Astrocyte (in vitro differentiated cells and primary cell): ENCODE results near the gene NYNRIN. TPM values are rescaled to one million over a fixed set of nuclear protein-coding genes. Genes with fewer than 3 reads are reported as not detected.
A peak's percentile ranks its signal among the peaks of the same experiment; 100 is the strongest.

Experiments
- DNase-seq: peaks from one replicate; pipeline ENCODE4 v3.0.0-alpha.2; 2010; ENCODE audit warnings: low read depth
- FAIRE-seq: peaks from 2 replicates; lab custom pipeline; 2011; peaks lifted over from hg19 to GRCh38; lab: Jason Lieb, UNC
- H2AFZ ChIP-seq: 2 replicates; pipeline ENCODE4 v1.6.0; 2012; ENCODE audit warnings: low read depth, low read length, inconsistent platforms
- H3K27ac ChIP-seq: 2 replicates; pipeline ENCODE4 v1.5.1; 2011; ENCODE audit warnings: low read depth, low read length, inconsistent platforms
- H3K27me3 ChIP-seq: 2 replicates; pipeline ENCODE4 v1.6.0; 2011; ENCODE audit warnings: low read length, inconsistent platforms; ENCODE audit not compliant: insufficient read depth
- H3K36me3 ChIP-seq: 2 replicates; pipeline ENCODE4 v1.5.1; 2011; ENCODE audit warnings: low read length, inconsistent platforms; ENCODE audit not compliant: insufficient read depth
- H3K4me1 ChIP-seq: 2 replicates; pipeline ENCODE4 v1.5.1; 2011; ENCODE audit warnings: low read length, inconsistent platforms; ENCODE audit not compliant: insufficient read depth
- H3K4me2 ChIP-seq: 2 replicates; pipeline ENCODE4 v1.6.0; 2012; ENCODE audit warnings: low read length, inconsistent platforms
- H3K4me3 ChIP-seq: 2 replicates; pipeline ENCODE4 v1.5.1; 2011; ENCODE audit warnings: low read depth, mild to moderate bottlenecking, low read length, inconsistent platforms; ENCODE audit not compliant: insufficient read depth
- H3K79me2 ChIP-seq: 2 replicates; pipeline ENCODE4 v1.6.0; 2012; ENCODE audit warnings: mild to moderate bottlenecking, low read length, inconsistent platforms; ENCODE audit not compliant: insufficient read depth
- H3K9ac ChIP-seq: 2 replicates; pipeline ENCODE4 v1.6.0; 2012; ENCODE audit warnings: mild to moderate bottlenecking, low read length, inconsistent platforms
- H3K9me3 ChIP-seq: 2 replicates; pipeline ENCODE4 v1.5.1; 2012; ENCODE audit warnings: low read depth, mild to moderate bottlenecking, low read length, inconsistent platforms; ENCODE audit not compliant: insufficient read depth
- H4K20me1 ChIP-seq: 2 replicates; pipeline ENCODE4 v1.6.0; 2012; ENCODE audit warnings: low read length, inconsistent platforms; ENCODE audit not compliant: insufficient read depth
- H3K27ac Mint-ChIP-seq: one replicate; pipeline ENCODE4 v1.8.0; 2021; ENCODE audit warnings: mild to moderate bottlenecking, mixed read lengths; ENCODE audit not compliant: unreplicated experiment
- H3K27me3 Mint-ChIP-seq: one replicate; pipeline ENCODE4 v1.8.0; 2021; ENCODE audit warnings: low read depth, mixed read lengths; ENCODE audit not compliant: unreplicated experiment
- H3K36me3 Mint-ChIP-seq: one replicate; pipeline ENCODE4 v1.8.0; 2021; ENCODE audit warnings: low read depth, mixed read lengths; ENCODE audit not compliant: unreplicated experiment
- H3K4me1 Mint-ChIP-seq: one replicate; pipeline ENCODE4 v1.8.0; 2021; ENCODE audit warnings: low read depth, mixed read lengths; ENCODE audit not compliant: unreplicated experiment
- H3K4me3 Mint-ChIP-seq: one replicate; pipeline ENCODE4 v1.8.0; 2021; ENCODE audit warnings: mild to moderate bottlenecking, moderate library complexity, mixed read lengths; ENCODE audit not compliant: unreplicated experiment
- H3K9me3 Mint-ChIP-seq: one replicate; pipeline ENCODE4 v1.8.0; 2021; ENCODE audit warnings: mild to moderate bottlenecking, mixed read lengths; ENCODE audit not compliant: unreplicated experiment
- CTCF ChIP-seq: IDR thresholded peaks from 2 replicates; pipeline ENCODE4 v1.5.1; 2011; ENCODE audit warnings: low read depth, mild to moderate bottlenecking, inconsistent platforms, low read length, moderate library complexity; ENCODE audit not compliant: insufficient read depth
- EZH2 ChIP-seq: IDR thresholded peaks from 2 replicates; pipeline ENCODE4 v1.6.1; 2012; ENCODE audit warnings: mild to moderate bottlenecking, low read length, inconsistent platforms; ENCODE audit not compliant: insufficient read depth
- total RNA-seq: library from RNA; stranded (reverse); gene quantifications from 2 replicates; pipeline ENCODE4 v1.2.1, GENCODE V29; 2021

The NYNRIN gene
- total RNA-seq, 1 donor from 2014 or later = 25.4 TPM

- peaks cover 3% of the 10 kb centered on the region for H3K27me3 Mint-ChIP-seq
- H3K4me1 Mint-ChIP-seq = peaks cover 8% of the 10 kb centered on the region
- no peak overlapping the region for H3K4me3 Mint-ChIP-seq
- TF ChIP-seq CTCF (no peak), EZH2 (no peak)
- Histone ChIP-seq H4K20me1 (no peaks in the 10 kb centered on the region), H3K79me2 (no peaks in the 10 kb centered on the region), H3K4me2 (no peak overlapping the region), H3K27ac (no peak overlapping the region), H3K36me3 (no peaks in the 10 kb centered on the region), H2AFZ (no peak overlapping the region), H3K4me1 (peaks cover 4% of the 10 kb centered on the region), H3K4me3 (no peak overlapping the region), H3K9ac (no peak overlapping the region), H3K9me3 (peaks cover 2% of the 10 kb centered on the region), H3K27me3 (peaks cover 7% of the 10 kb centered on the region)
- H3K27ac Mint-ChIP-seq = no peak overlapping the region
- DNase-seq = no peak
- H3K9me3 Mint-ChIP-seq = no peaks in the 10 kb centered on the region
- no peak for FAIRE-seq
- no peaks in the 10 kb centered on the region for H3K36me3 Mint-ChIP-seq
Measured at GRCh38 chr14:24388474-24389179, 10.2 kb upstream of the NYNRIN start.

- Mint-ChIP-seq H3K27me3 (peaks cover 3% of the 10 kb centered on the region), H3K27ac (no peak overlapping the region), H3K9me3 (no peaks in the 10 kb centered on the region), H3K4me1 (peaks cover 8% of the 10 kb centered on the region), H3K4me3 (no peak overlapping the region), H3K36me3 (no peaks in the 10 kb centered on the region)
- H3K9ac ChIP-seq = no peak overlapping the region
- peaks cover 4% of the 10 kb centered on the region for H3K4me1 ChIP-seq
- no peak overlapping the region for H3K27ac ChIP-seq
- DNase-seq = peak; percentile 22
- H3K27me3 ChIP-seq = peaks cover 3% of the 10 kb centered on the region
- peaks cover 2% of the 10 kb centered on the region for H3K9me3 ChIP-seq
- no peak for TF ChIP-seq CTCF
- no peak for TF ChIP-seq EZH2
- no peak overlapping the region for H3K4me3 ChIP-seq
- no peak overlapping the region for H2AFZ ChIP-seq
- no peak overlapping the region for H3K4me2 ChIP-seq
- no peak for FAIRE-seq
- no peaks in the 10 kb centered on the region for H3K79me2 ChIP-seq
- no peaks in the 10 kb centered on the region for H3K36me3 ChIP-seq
- no peaks in the 10 kb centered on the region for H4K20me1 ChIP-seq
Measured at GRCh38 chr14:24389226-24389848, 9.5 kb upstream of the NYNRIN start.
